IMR-90 (cell line): ENCODE data around the gene UBE3C. TPM values are rescaled to one million over a fixed set of nuclear protein-coding genes. Genes with fewer than 3 reads are reported as not detected.

Source experiments
- ATAC-seq: fragments of 200-7000 bp; cut with Tn5 transposase; 2 replicates; pipeline ENCODE4 v1.9.1; 2020; ENCODE audit warnings: low read depth, mild to moderate bottlenecking, moderate library complexity
- BruUV-seq: library from RNA; stranded (reverse); fragments of 400-500 nt; replicated peaks from 2 replicates; lab custom pipeline; 2021; lab: Mats Ljungman, UMichigan
- CTCF ChIA-PET: fragments of 300-600 bp; formaldehyde crosslinking; extraction: SDS; loops from one replicate; lab custom pipeline; 2021; ENCODE audit warnings: antibody characterized with exemption; lab: Yijun Ruan, JAX
- POLR2A ChIA-PET: fragments of 300-600 bp; sonication (Branson Sonifier 250); formaldehyde crosslinking; loops from one replicate; lab custom pipeline; 2022; ENCODE audit warnings: antibody characterized with exemption; ENCODE audit not compliant: unreplicated experiment; lab: Charles Lee
- DNase-seq: peaks from one replicate; pipeline ENCODE4 v3.0.0; 2013
- H2AFZ ChIP-seq: replicated peaks from 2 replicates; pipeline ENCODE3; 2013; ENCODE audit warnings: low read length, mild to moderate bottlenecking; ENCODE audit not compliant: poor library complexity
- H2AK5ac ChIP-seq: 2 replicates; pipeline ENCODE4 v1.6.1; 2013; ENCODE audit warnings: low read depth, low read length, inconsistent platforms
- H2AK9ac ChIP-seq: replicated peaks from 2 replicates; pipeline ENCODE3; 2013; ENCODE audit warnings: mild to moderate bottlenecking, low read depth, low read length, moderate library complexity; ENCODE audit not compliant: poor library complexity
- H2BK120ac ChIP-seq: 2 replicates; pipeline ENCODE4 v1.6.1; 2013; ENCODE audit warnings: low read depth, low read length, inconsistent platforms
- H2BK15ac ChIP-seq: 3 replicates; pipeline ENCODE4 v1.6.1; 2013; ENCODE audit warnings: low read depth, low read length, inconsistent platforms
- H2BK20ac ChIP-seq: 2 replicates; pipeline ENCODE4 v1.6.1; 2013; ENCODE audit warnings: low read depth, mild to moderate bottlenecking, inconsistent platforms, low read length, moderate library complexity
- H2BK5ac ChIP-seq: 2 replicates; pipeline ENCODE4 v1.6.1; 2013; ENCODE audit warnings: mild to moderate bottlenecking, low read depth, low read length, inconsistent platforms; ENCODE audit not compliant: poor library complexity, severe bottlenecking
- H3K14ac ChIP-seq: replicated peaks from 2 replicates; pipeline ENCODE4 v1.6.1; 2013; ENCODE audit warnings: low read depth, low read length, inconsistent platforms
- H3K18ac ChIP-seq: 2 replicates; pipeline ENCODE4 v1.6.1; 2013; ENCODE audit warnings: low read depth, low read length, control low read depth
- H3K23ac ChIP-seq: 2 replicates; pipeline ENCODE4 v1.6.1; 2013; ENCODE audit warnings: low read depth, low read length, inconsistent platforms
- H3K27ac ChIP-seq: 2 replicates; pipeline ENCODE4 v1.5.1; 2013; ENCODE audit warnings: mild to moderate bottlenecking, control low read depth, low read length; ENCODE audit not compliant: insufficient read depth
- H3K27me3 ChIP-seq: 2 replicates; pipeline ENCODE4 v1.6.1; 2013; ENCODE audit warnings: low read length; ENCODE audit not compliant: control insufficient read depth, insufficient read depth
- H3K36me3 ChIP-seq: 2 replicates; pipeline ENCODE4 v1.6.1; 2013; ENCODE audit warnings: low read length, mixed read lengths; ENCODE audit not compliant: control insufficient read depth, insufficient read depth
- H3K4ac ChIP-seq: 2 replicates; pipeline ENCODE4 v1.6.1; 2013; ENCODE audit warnings: low read depth, low read length, inconsistent platforms
- H3K4me1 ChIP-seq: 2 replicates; pipeline ENCODE4 v1.6.1; 2013; ENCODE audit warnings: low read length, mixed read lengths; ENCODE audit not compliant: control insufficient read depth, insufficient read depth
- H3K4me2 ChIP-seq: 2 replicates; pipeline ENCODE4 v1.6.1; 2013; ENCODE audit warnings: low read depth, mild to moderate bottlenecking, control low read depth, low read length, moderate library complexity
- H3K4me3 ChIP-seq: 2 replicates; pipeline ENCODE4 v1.5.1; 2013; ENCODE audit warnings: low read depth, mild to moderate bottlenecking, control low read depth, low read length, moderate library complexity; ENCODE audit not compliant: insufficient read depth
- H3K56ac ChIP-seq: 2 replicates; pipeline ENCODE4 v1.6.1; 2013; ENCODE audit warnings: low read length, inconsistent platforms; ENCODE audit not compliant: insufficient read depth; ENCODE audit errors: extremely low read depth
- H3K79me1 ChIP-seq, 2 experiments: 2 replicates each; pipeline ENCODE4 v1.6.1; 2013; ENCODE audit warnings: low read length in 2 of 2, inconsistent platforms in 1 of 2, low read depth in 1 of 2
- H3K9ac ChIP-seq: 2 replicates; pipeline ENCODE4 v1.6.1; 2013; ENCODE audit warnings: low read depth, low read length, control low read depth
- H3K9me1 ChIP-seq: 2 replicates; pipeline ENCODE4 v1.6.1; 2013; ENCODE audit warnings: low read length, inconsistent platforms; ENCODE audit not compliant: insufficient read depth
- H3K9me3 ChIP-seq: 2 replicates; pipeline ENCODE4 v1.6.1; 2013; ENCODE audit warnings: low read length; ENCODE audit not compliant: control insufficient read depth, insufficient read depth
- H4K20me1 ChIP-seq: 2 replicates; pipeline ENCODE4 v1.6.1; 2013; ENCODE audit warnings: low read length, inconsistent platforms; ENCODE audit not compliant: insufficient read depth
- H4K5ac ChIP-seq: 2 replicates; pipeline ENCODE4 v1.6.1; 2013; ENCODE audit warnings: mild to moderate bottlenecking, low read depth, low read length, control low read depth
- H4K8ac ChIP-seq, 2 experiments: 2 replicates each; pipeline ENCODE4 v1.6.1; 2013; ENCODE audit warnings: low read depth in 2 of 2, low read length in 2 of 2, control low read depth in 1 of 2, inconsistent platforms in 1 of 2
- H4K91ac ChIP-seq: 2 replicates; pipeline ENCODE4 v1.6.1; 2013; ENCODE audit warnings: low read depth, low read length, inconsistent platforms; ENCODE audit not compliant: insufficient read depth
- BHLHE40 ChIP-seq: fragments of 150-350 bp; IDR thresholded peaks from 2 replicates; pipeline ENCODE4 v1.6.1; 2016; ENCODE audit warnings: mild to moderate bottlenecking, low read depth, low read length
- CEBPB ChIP-seq: IDR thresholded peaks from 2 replicates; pipeline ENCODE4 v1.6.1; 2012; ENCODE audit warnings: low read depth, low read length, improper control_type of control experiment
- CHD1 ChIP-seq: IDR thresholded peaks from 2 replicates; pipeline ENCODE4 v1.6.1; 2012; ENCODE audit warnings: low read depth, low read length, improper control_type of control experiment
- FOS ChIP-seq: fragments of 150-350 bp; IDR thresholded peaks from 2 replicates; pipeline ENCODE4 v1.6.1; 2016; ENCODE audit warnings: low read depth, low read length
- MAFK ChIP-seq: IDR thresholded peaks from 2 replicates; pipeline ENCODE4 v1.6.1; 2012; ENCODE audit warnings: low read depth, low read length, improper control_type of control experiment
- MAZ ChIP-seq: IDR thresholded peaks from 2 replicates; pipeline ENCODE4 v1.6.1; 2012; ENCODE audit warnings: low read depth, mild to moderate bottlenecking, low read length, improper control_type of control experiment, moderate library complexity, borderline replicate concordance
- MXI1 ChIP-seq: IDR thresholded peaks from 2 replicates; pipeline ENCODE4 v1.6.1; 2012; ENCODE audit warnings: low read depth, mild to moderate bottlenecking, low read length, moderate library complexity, borderline replicate concordance
- NFE2L2 ChIP-seq: fragments of 150-350 bp; IDR thresholded peaks from 2 replicates; pipeline ENCODE4 v1.6.1; 2016; ENCODE audit warnings: low read depth, mild to moderate bottlenecking, low read length
- POLR2A ChIP-seq: IDR thresholded peaks from 2 replicates; pipeline ENCODE4 v1.6.1; 2012; ENCODE audit warnings: mild to moderate bottlenecking, low read depth, low read length
- RAD21 ChIP-seq: IDR thresholded peaks from 2 replicates; pipeline ENCODE4 v1.6.1; 2012; ENCODE audit warnings: low read length, improper control_type of control experiment
- RCOR1 ChIP-seq: IDR thresholded peaks from 2 replicates; pipeline ENCODE4 v1.6.1; 2012; ENCODE audit warnings: mild to moderate bottlenecking, low read length, improper control_type of control experiment; ENCODE audit not compliant: insufficient replicate concordance
- RFX5 ChIP-seq: IDR thresholded peaks from 2 replicates; pipeline ENCODE4 v1.8.0; 2012; ENCODE audit warnings: low read depth, mild to moderate bottlenecking, low read length, moderate library complexity
- SMC3 ChIP-seq: fragments of 150-350 bp; IDR thresholded peaks from 2 replicates; pipeline ENCODE4 v1.6.1; 2016; ENCODE audit warnings: low read depth, mild to moderate bottlenecking, antibody characterized with exemption, low read length, moderate library complexity
- WGBS, 2 experiments: methylation state at CpG; one replicate each; pipeline versions ENCODE4 v1.1.5 to v1.1.7; 2013; ENCODE audit warnings: missing lambda C conversion rate in 2 of 2; ENCODE audit not compliant: insufficient read length in 1 of 2; ENCODE audit errors: extremely low coverage in 2 of 2; 5-methylcytosine and 5-hydroxymethylcytosine counted together
- dilution Hi-C: fragments of 300-500 bp; cut with HindIII; formaldehyde crosslinking; loops from one replicate; pipeline ENCODE4 v1.14.3; 2018; ENCODE audit warnings: low sequenced_read_pairs; ENCODE audit not compliant: unreplicated experiment
- in situ Hi-C: fragments of 300-500 bp; cut with MboI; formaldehyde crosslinking; loops from 3 replicates; pipeline ENCODE4 v1.14.3; 2019; ENCODE audit warnings: low sequenced_read_pairs, inconsistent platforms, mixed read lengths
- intact Hi-C: fragments of 100-400 bp; cut with micrococcal nuclease; formaldehyde crosslinking; loops from 2 replicates; pipeline ENCODE4 v1.10.0; 2022
- polyA plus RNA-seq, 3 experiments: library from polyadenylated mRNA; depleted of rRNA; stranded (reverse); fragments of >200 nt; gene quantifications; 2 replicates each; pipeline ENCODE4 v1.2.3, GENCODE V29; 2012; ENCODE audit warnings: low replicate concordance in 1 of 3
- total RNA-seq: library from RNA; depleted of rRNA; stranded (reverse); fragments of >200 nt; gene quantifications from 2 replicates; pipeline ENCODE4 v1.2.3, GENCODE V29; 2012
- TF ChIP-seq, protein P1 (sequence below): fragments of 150-350 bp; IDR thresholded peaks from 2 replicates; pipeline ENCODE4 v1.6.1; 2017; ENCODE audit warnings: mild to moderate bottlenecking, antibody characterized with exemption, low read length, low read depth
- TF ChIP-seq, protein P2 (sequence below): conservative IDR thresholded peaks from 2 replicates; pipeline ENCODE4 v1.5.1; 2012; ENCODE audit warnings: mild to moderate bottlenecking, low read depth, low read length, improper control_type of control experiment
- TF ChIP-seq, protein P3 (sequence below): fragments of 150-350 bp; IDR thresholded peaks from 2 replicates; pipeline ENCODE4 v1.6.1; 2016; ENCODE audit warnings: low read depth, mild to moderate bottlenecking, low read length, moderate library complexity, borderline replicate concordance

UBE3C gene
- total and polyA plus RNA-seq, 2 of the 4 experiments (the other 2 are of a cell fraction): 43.0 to 60.6 TPM

DNA sequence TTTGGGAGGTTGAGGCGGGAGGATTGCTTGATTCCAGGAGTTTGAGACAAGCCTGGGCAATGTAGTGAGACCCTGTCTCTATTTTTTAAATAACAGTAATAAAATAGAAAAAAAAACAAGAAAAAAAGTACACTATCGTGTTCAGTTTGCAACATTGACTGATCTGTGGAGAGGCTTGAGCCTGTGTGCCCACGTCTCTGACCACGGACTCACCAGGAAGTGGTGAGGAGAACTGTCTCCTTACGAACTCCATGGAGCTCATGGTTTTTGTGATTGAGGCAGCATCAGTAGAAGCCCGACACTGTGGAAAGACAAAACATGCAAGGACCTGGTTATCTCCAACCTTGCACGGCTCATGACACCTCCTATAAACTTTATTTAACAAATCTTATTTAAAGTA is 174.2 kb downstream of the UBE3C start:
- DNase-seq: no peak
- Histone ChIP-seq H2BK20ac (peak overlapping the region; percentile 96), H2AK5ac (peak overlapping the region; percentile 78), H3K4me2 (no peak overlapping the region), H3K9me3 (no peaks in the 10 kb centered on the region), H3K36me3 (no peaks in the 10 kb centered on the region), H4K20me1 (no peaks in the 10 kb centered on the region), H3K9ac (no peak overlapping the region), H2BK120ac (peak overlapping the region; percentile 77), H3K79me1 (peaks cover 0 to 6% of the 10 kb centered on the region in 2 experiments; a peak in 2 of 4 replicates), H2AFZ (peak overlapping the region; percentile 58), H4K8ac (peak overlapping the region in 1 of 2 experiments; percentile 69; a peak in 1 of 4 replicates), H3K4me1 (peaks cover 18% of the 10 kb centered on the region), H3K27me3 (no peaks in the 10 kb centered on the region), H3K14ac (peak overlapping the region; percentile 65; the same call in 1 of the 2 replicates), H2BK5ac (no peak overlapping the region), H2BK15ac (peak overlapping the region; percentile 98; the same call in 1 of the 3 replicates), H3K27ac (no peak overlapping the region), H3K4ac (peak overlapping the region; percentile 71; the same call in 1 of the 2 replicates), H3K18ac (no peak overlapping the region), H3K4me3 (no peak overlapping the region), H3K9me1 (peaks cover 25% of the 10 kb centered on the region), H2AK9ac (no peak overlapping the region), H3K23ac (no peak overlapping the region), H3K56ac (no peak overlapping the region), H4K91ac (peak overlapping the region; percentile 55; the same call in 1 of the 2 replicates), H4K5ac (no peak overlapping the region)
- 100% methylated on average over 2 of the region's 7 CpGs; no CpG with 5 or more reads in 1 of the 2 experiments for WGBS, 2 experiments
- dilution Hi-C loops: no loop called here
- in situ Hi-C loops: no loop called here
- ChIA-PET CTCF (no interaction called here), POLR2A (no interaction called here)
- ATAC-seq: no peak
- intact Hi-C loops: no loop called here
- no TSS peak for BruUV-seq
- TF ChIP-seq NFE2L2 (no peak), CEBPB (no peak), RAD21 (no peak), RCOR1 (no peak), FOS (no peak), POLR2A (no peak), MAFK (no peak), SMC3 (no peak), MAZ (no peak), BHLHE40 (no peak), RFX5 (no peak), MXI1 (no peak), CHD1 (no peak)
- TF ChIP-seq, protein P1, sequence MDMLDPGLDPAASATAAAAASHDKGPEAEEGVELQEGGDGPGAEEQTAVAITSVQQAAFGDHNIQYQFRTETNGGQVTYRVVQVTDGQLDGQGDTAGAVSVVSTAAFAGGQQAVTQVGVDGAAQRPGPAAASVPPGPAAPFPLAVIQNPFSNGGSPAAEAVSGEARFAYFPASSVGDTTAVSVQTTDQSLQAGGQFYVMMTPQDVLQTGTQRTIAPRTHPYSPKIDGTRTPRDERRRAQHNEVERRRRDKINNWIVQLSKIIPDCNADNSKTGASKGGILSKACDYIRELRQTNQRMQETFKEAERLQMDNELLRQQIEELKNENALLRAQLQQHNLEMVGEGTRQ: no peak
- TF ChIP-seq, protein P2, sequence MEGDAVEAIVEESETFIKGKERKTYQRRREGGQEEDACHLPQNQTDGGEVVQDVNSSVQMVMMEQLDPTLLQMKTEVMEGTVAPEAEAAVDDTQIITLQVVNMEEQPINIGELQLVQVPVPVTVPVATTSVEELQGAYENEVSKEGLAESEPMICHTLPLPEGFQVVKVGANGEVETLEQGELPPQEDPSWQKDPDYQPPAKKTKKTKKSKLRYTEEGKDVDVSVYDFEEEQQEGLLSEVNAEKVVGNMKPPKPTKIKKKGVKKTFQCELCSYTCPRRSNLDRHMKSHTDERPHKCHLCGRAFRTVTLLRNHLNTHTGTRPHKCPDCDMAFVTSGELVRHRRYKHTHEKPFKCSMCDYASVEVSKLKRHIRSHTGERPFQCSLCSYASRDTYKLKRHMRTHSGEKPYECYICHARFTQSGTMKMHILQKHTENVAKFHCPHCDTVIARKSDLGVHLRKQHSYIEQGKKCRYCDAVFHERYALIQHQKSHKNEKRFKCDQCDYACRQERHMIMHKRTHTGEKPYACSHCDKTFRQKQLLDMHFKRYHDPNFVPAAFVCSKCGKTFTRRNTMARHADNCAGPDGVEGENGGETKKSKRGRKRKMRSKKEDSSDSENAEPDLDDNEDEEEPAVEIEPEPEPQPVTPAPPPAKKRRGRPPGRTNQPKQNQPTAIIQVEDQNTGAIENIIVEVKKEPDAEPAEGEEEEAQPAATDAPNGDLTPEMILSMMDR: no peak
- TF ChIP-seq, protein P3, sequence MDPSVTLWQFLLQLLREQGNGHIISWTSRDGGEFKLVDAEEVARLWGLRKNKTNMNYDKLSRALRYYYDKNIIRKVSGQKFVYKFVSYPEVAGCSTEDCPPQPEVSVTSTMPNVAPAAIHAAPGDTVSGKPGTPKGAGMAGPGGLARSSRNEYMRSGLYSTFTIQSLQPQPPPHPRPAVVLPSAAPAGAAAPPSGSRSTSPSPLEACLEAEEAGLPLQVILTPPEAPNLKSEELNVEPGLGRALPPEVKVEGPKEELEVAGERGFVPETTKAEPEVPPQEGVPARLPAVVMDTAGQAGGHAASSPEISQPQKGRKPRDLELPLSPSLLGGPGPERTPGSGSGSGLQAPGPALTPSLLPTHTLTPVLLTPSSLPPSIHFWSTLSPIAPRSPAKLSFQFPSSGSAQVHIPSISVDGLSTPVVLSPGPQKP: no peak
